Loucy (cell line): ENCODE data around the gene PAN3.

ENCODE experiments used
- H2AFZ ChIP-seq: fragments of 200-600 bp; sonication (generic); 2 replicates; pipeline ENCODE4 v1.6.0; 2016; ENCODE audit warnings: antibody characterized with exemption, mild to moderate bottlenecking, low read length, moderate library complexity
- H3F3A ChIP-seq: fragments of 200-600 bp; 2 replicates; pipeline ENCODE4 v1.6.0; 2016; ENCODE audit warnings: antibody characterized with exemption, low read depth, mild to moderate bottlenecking
- H3K27me3 ChIP-seq: fragments of 200-600 bp; sonication (generic); 2 replicates; pipeline ENCODE4 v1.6.1; 2014; ENCODE audit warnings: low read length, mild to moderate bottlenecking; ENCODE audit not compliant: insufficient read depth, poor library complexity, severe bottlenecking
- H3K36me3 ChIP-seq: fragments of 200-600 bp; sonication (generic); 2 replicates; pipeline ENCODE4 v1.6.1; 2016; ENCODE audit warnings: low read length; ENCODE audit not compliant: insufficient read depth
- H3K4me1 ChIP-seq: fragments of 200-600 bp; sonication (generic); 2 replicates; pipeline ENCODE4 v1.5.1; 2014; ENCODE audit warnings: low read length, mild to moderate bottlenecking; ENCODE audit not compliant: insufficient read depth, poor library complexity, severe bottlenecking
- H3K4me2 ChIP-seq: fragments of 200-600 bp; sonication (generic); 2 replicates; pipeline ENCODE4 v1.6.0; 2014; ENCODE audit warnings: antibody characterized with exemption, low read length, low read depth, mild to moderate bottlenecking; ENCODE audit not compliant: poor library complexity, severe bottlenecking
- H3K4me3 ChIP-seq: fragments of 200-600 bp; sonication (generic); 2 replicates; pipeline ENCODE4 v1.5.1; 2014; ENCODE audit warnings: low read length, mild to moderate bottlenecking, mixed read lengths; ENCODE audit not compliant: poor library complexity, severe bottlenecking
- H3K79me2 ChIP-seq: fragments of 200-600 bp; sonication (generic); 2 replicates; pipeline ENCODE4 v1.6.1; 2014; ENCODE audit warnings: low read length; ENCODE audit not compliant: insufficient read depth
- H3K9ac ChIP-seq: fragments of 200-600 bp; sonication (generic); 2 replicates; pipeline ENCODE4 v1.6.0; 2014; ENCODE audit warnings: mild to moderate bottlenecking, low read depth, low read length, moderate library complexity; ENCODE audit not compliant: poor library complexity, severe bottlenecking
- H3K9me2 ChIP-seq: fragments of 200-600 bp; sonication (generic); replicated peaks from 2 replicates; pipeline ENCODE4 v1.6.1; 2016; ENCODE audit warnings: low read depth, low read length, mixed read lengths
- H3K9me3 ChIP-seq: fragments of 200-600 bp; sonication (generic); 2 replicates; pipeline ENCODE4 v1.6.1; 2014; ENCODE audit warnings: mild to moderate bottlenecking, antibody characterized with exemption, low read length, low read depth; ENCODE audit not compliant: insufficient read depth
- H4K20me1 ChIP-seq: fragments of 200-600 bp; sonication (generic); 2 replicates; pipeline ENCODE4 v1.6.0; 2014; ENCODE audit warnings: antibody characterized with exemption, low read length, mild to moderate bottlenecking; ENCODE audit not compliant: insufficient read depth, poor library complexity, severe bottlenecking
- EZH2phosphoT487 ChIP-seq: fragments of 200-600 bp; IDR thresholded peaks from 2 replicates; pipeline ENCODE4 v1.6.1; 2018; ENCODE audit warnings: antibody characterized with exemption, mild to moderate bottlenecking, moderate library complexity, borderline replicate concordance
- TF ChIP-seq, protein P1 (sequence below): fragments of 200-600 bp; sonication (generic); conservative IDR thresholded peaks from 2 replicates; pipeline ENCODE4 v1.5.1; 2014; ENCODE audit warnings: mild to moderate bottlenecking, antibody characterized with exemption, low read length

Gene PAN3

DNA sequence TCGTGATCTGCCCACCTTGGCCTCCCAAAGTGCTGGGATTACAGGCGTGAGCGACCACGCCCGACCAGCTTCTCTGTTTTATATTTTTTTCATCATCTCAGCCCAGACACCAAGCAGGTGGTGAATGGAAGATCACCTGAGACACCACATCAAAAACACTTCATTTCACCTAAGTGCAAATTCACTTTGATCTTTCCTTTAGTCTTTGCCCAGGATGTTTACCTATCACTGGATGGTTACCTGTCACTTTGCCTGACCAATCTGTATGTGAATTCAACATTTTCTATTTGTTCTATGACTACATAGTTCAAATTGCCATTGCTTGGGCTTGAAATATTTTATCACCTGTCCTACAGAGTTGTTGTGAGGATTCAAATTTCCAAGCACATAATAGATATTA is 65.7 kb downstream of the PAN3 start:
- no peaks in the 10 kb centered on the region for H3K4me1 ChIP-seq
- H3K9ac ChIP-seq: no peak overlapping the region

GRCh38 chr13:28204690-28205443 is 66.5 kb downstream of the PAN3 start:
- Histone ChIP-seq H3K79me2 (peaks cover 18% of the 10 kb centered on the region; the same call in 1 of the 2 replicates), H3K4me2 (no peak overlapping the region), H3K9ac (no peak overlapping the region), H3K4me1 (no peaks in the 10 kb centered on the region), H4K20me1 (no peaks in the 10 kb centered on the region), H3F3A (no peaks in the 10 kb centered on the region), H3K9me2 (no peaks in the 10 kb centered on the region), H3K36me3 (peaks cover 26% of the 10 kb centered on the region; the same call in 1 of the 2 replicates), H3K9me3 (no peaks in the 10 kb centered on the region), H3K27me3 (no peaks in the 10 kb centered on the region), H2AFZ (no peak overlapping the region), H3K4me3 (no peak overlapping the region)
- TF ChIP-seq, protein P1, sequence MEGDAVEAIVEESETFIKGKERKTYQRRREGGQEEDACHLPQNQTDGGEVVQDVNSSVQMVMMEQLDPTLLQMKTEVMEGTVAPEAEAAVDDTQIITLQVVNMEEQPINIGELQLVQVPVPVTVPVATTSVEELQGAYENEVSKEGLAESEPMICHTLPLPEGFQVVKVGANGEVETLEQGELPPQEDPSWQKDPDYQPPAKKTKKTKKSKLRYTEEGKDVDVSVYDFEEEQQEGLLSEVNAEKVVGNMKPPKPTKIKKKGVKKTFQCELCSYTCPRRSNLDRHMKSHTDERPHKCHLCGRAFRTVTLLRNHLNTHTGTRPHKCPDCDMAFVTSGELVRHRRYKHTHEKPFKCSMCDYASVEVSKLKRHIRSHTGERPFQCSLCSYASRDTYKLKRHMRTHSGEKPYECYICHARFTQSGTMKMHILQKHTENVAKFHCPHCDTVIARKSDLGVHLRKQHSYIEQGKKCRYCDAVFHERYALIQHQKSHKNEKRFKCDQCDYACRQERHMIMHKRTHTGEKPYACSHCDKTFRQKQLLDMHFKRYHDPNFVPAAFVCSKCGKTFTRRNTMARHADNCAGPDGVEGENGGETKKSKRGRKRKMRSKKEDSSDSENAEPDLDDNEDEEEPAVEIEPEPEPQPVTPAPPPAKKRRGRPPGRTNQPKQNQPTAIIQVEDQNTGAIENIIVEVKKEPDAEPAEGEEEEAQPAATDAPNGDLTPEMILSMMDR: no peak

More for the DNA sequence above, 65.7 kb downstream of the PAN3 start:
- no peak overlapping the region for H2AFZ ChIP-seq
- H3K4me2 ChIP-seq: no peak overlapping the region
- no peaks in the 10 kb centered on the region for H3K27me3 ChIP-seq
- H3F3A ChIP-seq: no peaks in the 10 kb centered on the region
- peaks cover 18% of the 10 kb centered on the region; the same call in 1 of the 2 replicates for H3K79me2 ChIP-seq
- no peaks in the 10 kb centered on the region for H3K9me2 ChIP-seq
- no peak overlapping the region for H3K4me3 ChIP-seq
- no peaks in the 10 kb centered on the region for H3K9me3 ChIP-seq
- TF ChIP-seq EZH2phosphoT487: no peak
- TF ChIP-seq, protein P1: no peak
- peaks cover 26% of the 10 kb centered on the region; the same call in 1 of the 2 replicates for H3K36me3 ChIP-seq
- no peaks in the 10 kb centered on the region for H4K20me1 ChIP-seq

- Histone ChIP-seq H3K4me3 (no peak overlapping the region), H3K27me3 (no peaks in the 10 kb centered on the region), H3K36me3 (peaks cover 40% of the 10 kb centered on the region), H3K9me2 (no peaks in the 10 kb centered on the region), H4K20me1 (no peaks in the 10 kb centered on the region), H3K79me2 (no peaks in the 10 kb centered on the region; the same call in 1 of the 2 replicates), H3K4me2 (no peak overlapping the region), H3K9me3 (no peaks in the 10 kb centered on the region), H3K4me1 (no peaks in the 10 kb centered on the region), H3F3A (no peaks in the 10 kb centered on the region), H3K9ac (no peak overlapping the region), H2AFZ (no peak overlapping the region)
- TF ChIP-seq, protein P1: no peak
- no peak for TF ChIP-seq EZH2phosphoT487
Observed at GRCh38 chr13:28218679-28219078, 80.3 kb downstream of the PAN3 start.
